Measurements from ENCODE around the gene CENPF. TPM values are rescaled to one million over a fixed set of nuclear protein-coding genes. Genes with fewer than 3 reads are reported as not detected.
"Not testable (repeated sequence)": the region's sequence is repeated elsewhere in the genome, so short reads cannot be mapped to it uniquely, and the experiment has no call there.

Gene CENPF
- total and polyA plus RNA-seq, 2 of the 13 experiments (the other 11 are each of a cell fraction or from before 2014, with no cell fraction given), result 14.7 to 84.9 TPM

- no peaks in the 10 kb centered on the region for H3K27me3 ChIP-seq (ENCODE audit: control insufficient read depth in 1 of 2, insufficient read depth in 2 of 2, low read length in 2 of 2)
- no peak overlapping the region for H3K9ac ChIP-seq (ENCODE audit: insufficient read depth, low read depth, low read length)
- H4K20me1 ChIP-seq (ENCODE audit: insufficient read depth, low read length), result no peaks in the 10 kb centered on the region
- intact Hi-C loops (cut with micrococcal nuclease; ENCODE audit: unreplicated experiment) (loop anchor here (10.0 kb wide), 1 partner anchor 161 kb away; no protein-coding TSS in a partner anchor), in situ Hi-C loops (cut with HindIII; ENCODE audit: extremely low pct_ligation_motif_present, low pct_unique_long_range_greater_than_20kb) (loop anchor here (10.0 kb wide), 1 partner anchor 161 kb away; no protein-coding TSS in a partner anchor)
- H2AFZ ChIP-seq (ENCODE audit: low read length), result no peak overlapping the region
- WGBS (ENCODE audit: low lambda C conversion rate), result 88% methylated on average over 7 of the region's 8 CpGs
- POLR2A ChIA-PET, result no interaction called here
- BruUV-seq (replicated peaks), result no TSS peak
- H3K9me3 ChIP-seq (ENCODE audit: low read length), result no peaks in the 10 kb centered on the region
- H3K4me2 ChIP-seq (ENCODE audit: low read depth, low read length), result no peak overlapping the region
- no peak for DNase-seq (ENCODE audit: low spot score)
- ATAC-seq, result no peak
- TF ChIP-seq RBFOX2 (IDR thresholded peaks at IDR 0.05; ENCODE audit: low read depth, low read length) (no peak), ZNF674 (CRISPR knock-in tag; IDR thresholded peaks at IDR 0.05; ENCODE audit: low read depth) (no peak), KDM5A (IDR thresholded peaks at IDR 0.05; ENCODE audit: borderline replicate concordance, low read length) (no peak), U2AF1 (optimal IDR thresholded peaks at IDR 0.05; ENCODE audit: low read depth, low read length) (no peak), SCMH1 (CRISPR knock-in tag; IDR thresholded peaks at IDR 0.05; ENCODE audit: borderline replicate concordance) (no peak), ZNF274 (CRISPR knock-in tag; IDR thresholded peaks at IDR 0.05) (no peak), ZBTB7A (CRISPR knock-in tag; IDR thresholded peaks at IDR 0.05) (no peak), ARID2 (CRISPR knock-in tag; IDR thresholded peaks at IDR 0.05; ENCODE audit: borderline replicate concordance) (no peak), ZNF232 (CRISPR knock-in tag; IDR thresholded peaks at IDR 0.05; ENCODE audit: borderline replicate concordance) (no peak), SNRNP70 (IDR thresholded peaks at IDR 0.05; ENCODE audit: low read depth, low read length) (no peak), CREM (IDR thresholded peaks at IDR 0.05) (no peak), CREM (CRISPR knock-in tag; IDR thresholded peaks at IDR 0.05) (no peak), ZNF761 (CRISPR knock-in tag; conservative IDR thresholded peaks at IDR 0.05) (no peak), ZNF652 (CRISPR knock-in tag; IDR thresholded peaks at IDR 0.05; ENCODE audit: borderline replicate concordance, low read depth) (no peak), HOXA3 (CRISPR knock-in tag; IDR thresholded peaks at IDR 0.05) (no peak), HNRNPL (IDR thresholded peaks at IDR 0.05; ENCODE audit: low read depth, low read length) (no peak), SOX13 (IDR thresholded peaks at IDR 0.05) (no peak), SOX13 (CRISPR knock-in tag; conservative IDR thresholded peaks at IDR 0.05 in 1 of 2, IDR thresholded peaks at IDR 0.05 in 1 of 2) (no peak), CCDC6 (CRISPR knock-in tag; IDR thresholded peaks at IDR 0.05) (no peak), ZNF7 (CRISPR knock-in tag; IDR thresholded peaks at IDR 0.05) (no peak), ETV5 (CRISPR knock-in tag; IDR thresholded peaks at IDR 0.05; ENCODE audit: borderline replicate concordance) (no peak)
- TF ChIP-seq, protein P1, sequence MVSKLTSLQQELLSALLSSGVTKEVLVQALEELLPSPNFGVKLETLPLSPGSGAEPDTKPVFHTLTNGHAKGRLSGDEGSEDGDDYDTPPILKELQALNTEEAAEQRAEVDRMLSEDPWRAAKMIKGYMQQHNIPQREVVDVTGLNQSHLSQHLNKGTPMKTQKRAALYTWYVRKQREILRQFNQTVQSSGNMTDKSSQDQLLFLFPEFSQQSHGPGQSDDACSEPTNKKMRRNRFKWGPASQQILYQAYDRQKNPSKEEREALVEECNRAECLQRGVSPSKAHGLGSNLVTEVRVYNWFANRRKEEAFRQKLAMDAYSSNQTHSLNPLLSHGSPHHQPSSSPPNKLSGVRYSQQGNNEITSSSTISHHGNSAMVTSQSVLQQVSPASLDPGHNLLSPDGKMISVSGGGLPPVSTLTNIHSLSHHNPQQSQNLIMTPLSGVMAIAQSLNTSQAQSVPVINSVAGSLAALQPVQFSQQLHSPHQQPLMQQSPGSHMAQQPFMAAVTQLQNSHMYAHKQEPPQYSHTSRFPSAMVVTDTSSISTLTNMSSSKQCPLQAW (CRISPR knock-in tag; IDR thresholded peaks at IDR 0.05), result no peak
- FAIRE-seq, result no peak
- H3K4me1 ChIP-seq (ENCODE audit: insufficient read depth, low read length), result peaks cover 36% of the 10 kb centered on the region
- no peak overlapping the region for H3K27ac ChIP-seq (ENCODE audit: extremely low read length, insufficient read depth, low read length)
- no peak overlapping the region for H3K4me3 ChIP-seq (replicated peaks in 1 of 3; ENCODE audit: insufficient read depth in 1 of 3, low read depth in 2 of 3, low read length in 3 of 3)
- CTCF ChIA-PET (ENCODE audit: low intra/inter-chr PET ratio, low total read pairs), result no interaction called here
- H3K79me2 ChIP-seq (ENCODE audit: insufficient read depth, low read length), result no peaks in the 10 kb centered on the region
- no peaks in the 10 kb centered on the region for H3K36me3 ChIP-seq (replicated peaks in 1 of 2; ENCODE audit: control insufficient read depth in 1 of 2, insufficient read depth in 2 of 2, low read length in 2 of 2)
Observed at GRCh38 chr1:214673576-214673975, 70.6 kb downstream of the CENPF start.

DNA sequence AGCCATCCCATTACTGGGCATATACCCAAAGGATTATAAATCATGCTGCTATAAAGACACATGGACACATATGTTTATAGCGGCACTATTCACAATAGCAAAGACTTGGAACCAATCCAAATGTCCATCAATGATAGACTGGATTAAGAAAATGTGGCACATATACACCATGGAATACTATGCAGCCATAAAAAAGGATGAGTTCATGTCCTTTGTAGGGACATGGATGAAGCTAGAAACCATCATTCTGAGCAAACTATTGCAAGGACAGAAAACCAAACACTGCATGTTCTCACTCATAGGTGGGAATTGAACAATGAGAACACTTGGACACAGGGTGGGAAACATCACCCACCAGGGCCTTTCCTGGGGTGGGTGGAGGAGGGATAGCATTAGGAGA lies 72.5 kb downstream of the CENPF start:
- H3K4me2 ChIP-seq (ENCODE audit: low read depth, low read length); DNase-seq (ENCODE audit: low spot score); BruUV-seq (replicated peaks); ATAC-seq; POLR2A ChIA-PET; H3K36me3 ChIP-seq (replicated peaks in 1 of 2; ENCODE audit: control insufficient read depth in 1 of 2, insufficient read depth in 2 of 2, low read length in 2 of 2); H3K9me3 ChIP-seq (ENCODE audit: low read length); H3K27me3 ChIP-seq (ENCODE audit: control insufficient read depth in 1 of 2, insufficient read depth in 2 of 2, low read length in 2 of 2); CTCF ChIA-PET (ENCODE audit: low intra/inter-chr PET ratio, low total read pairs); H4K20me1 ChIP-seq (ENCODE audit: insufficient read depth, low read length); H3K4me3 ChIP-seq (replicated peaks in 1 of 3; ENCODE audit: insufficient read depth in 1 of 3, low read depth in 2 of 3, low read length in 3 of 3); H2AFZ ChIP-seq (ENCODE audit: low read length); H3K9ac ChIP-seq (ENCODE audit: insufficient read depth, low read depth, low read length); H3K79me2 ChIP-seq (ENCODE audit: insufficient read depth, low read length); FAIRE-seq; H3K27ac ChIP-seq (ENCODE audit: extremely low read length, insufficient read depth, low read length): not testable (repeated sequence)
- intact Hi-C loops (cut with micrococcal nuclease; ENCODE audit: unreplicated experiment) (loop anchor here (10.0 kb wide), 1 partner anchor 159 kb away; no protein-coding TSS in a partner anchor), in situ Hi-C loops (cut with HindIII; ENCODE audit: extremely low pct_ligation_motif_present, low pct_unique_long_range_greater_than_20kb) (loop anchor here (10.0 kb wide), 1 partner anchor 159 kb away; no protein-coding TSS in a partner anchor)
- WGBS (ENCODE audit: low lambda C conversion rate), result 92% methylated on average over 1 of the region's 1 CpG
- H3K4me1 ChIP-seq (ENCODE audit: insufficient read depth, low read length), result peaks cover 28% of the 10 kb centered on the region
